Sigmoid colon (tissue), 7 donors: ENCODE results near the gene ENO2. TPM values are rescaled to one million over a fixed set of nuclear protein-coding genes. Genes with fewer than 3 reads are reported as not detected.
"Not testable (repeated sequence)": the region's sequence is repeated elsewhere in the genome, so short reads cannot be mapped to it uniquely, and the experiment has no call there.

Experiments used
- DNase-seq: peaks from one replicate; pipeline ENCODE4 v3.0.0-alpha.2; 2019
- H3K27ac ChIP-seq, 4 donors: fragments of 200-600 bp; sonication (generic); one replicate each; pipeline ENCODE4 v1.5.1; 2016 to 2019; ENCODE audit warnings: mild to moderate bottlenecking in 1 of 4
- H3K27me3 ChIP-seq, 3 donors: fragments of 200-600 bp; sonication (generic); one replicate each; pipeline ENCODE4 v1.5.1; 2019; ENCODE audit warnings: mild to moderate bottlenecking in 1 of 3
- H3K36me3 ChIP-seq, 4 donors: fragments of 200-600 bp; sonication (generic); one replicate each; pipeline ENCODE4 v1.5.1; 2016 to 2019
- H3K4me1 ChIP-seq, 4 donors: fragments of 200-600 bp; sonication (generic); one replicate each; pipeline ENCODE4 v1.5.1; 2017 to 2019
- H3K4me3 ChIP-seq, 4 donors: fragments of 200-600 bp; sonication (generic); one replicate each; pipeline ENCODE4 v1.5.1; 2017 to 2019; ENCODE audit warnings: mild to moderate bottlenecking in 2 of 4, moderate library complexity in 1 of 4
- H3K9me3 ChIP-seq, 4 donors: fragments of 200-600 bp in 3 of 4; sonication (generic) in 3 of 4; one replicate each; pipeline versions ENCODE4 v1.5.1 to v1.6.1; 2013 to 2019
- EP300 ChIP-seq, 4 donors: sonication (generic); formaldehyde crosslinking; IDR thresholded peaks; one replicate each; pipeline ENCODE4 v1.6.1; 2017; ENCODE audit warnings: antibody characterized with exemption in 4 of 4
- POLR2A ChIP-seq, 2 donors: fragments of 450-650 bp; IDR thresholded peaks; one replicate each; pipeline ENCODE4 v1.6.1; 2016; ENCODE audit warnings: antibody characterized with exemption in 2 of 2, mild to moderate bottlenecking in 2 of 2, moderate library complexity in 2 of 2
- POLR2AphosphoS5 ChIP-seq, 4 donors: sonication (generic); formaldehyde crosslinking; IDR thresholded peaks; one replicate each; pipeline ENCODE4 v1.6.1; 2017; ENCODE audit warnings: antibody characterized with exemption in 4 of 4
- WGBS, 2 donors: extraction: QIAGEN DNeasy Blood & Tissue Kit; methylation state at CpG; one replicate each; pipeline ENCODE4 v1.1.7; 2013; 5-methylcytosine and 5-hydroxymethylcytosine counted together
- intact Hi-C: fragments of 100-400 bp; cut with DNase I; formaldehyde crosslinking; loops from one replicate; pipeline ENCODE4 v1.15.1; 2023
- polyA plus RNA-seq, 3 donors: library from polyadenylated mRNA; stranded (reverse); fragments of 200-250 nt; gene quantifications; one replicate each; pipeline ENCODE4 v1.2.3, GENCODE V29; 2013
- total RNA-seq, 4 donors: library from RNA; depleted of rRNA; stranded (reverse); fragments of >200 nt; gene quantifications; one replicate each; pipeline ENCODE4 v1.1.0, GENCODE V29; 2016
- TF ChIP-seq, protein P1 (sequence below), 4 experiments: fragments of 450-650 bp in 3 of 4; fragments of 200-600 bp in 1 of 4; IDR thresholded peaks; one replicate each; pipeline ENCODE4 v1.5.1; 2016 to 2019; ENCODE audit warnings: antibody characterized with exemption in 4 of 4, mild to moderate bottlenecking in 3 of 4, moderate library complexity in 2 of 4
- donor health status: healthy with polysubstance abuse.
- donor health status: Bipolar disorder and iron deficiency.
- donor health status: healthy.

ENO2 gene
- total and polyA plus RNA-seq, 7 donors = 1.8 to 37.5 (median 26.3) TPM

DNA sequence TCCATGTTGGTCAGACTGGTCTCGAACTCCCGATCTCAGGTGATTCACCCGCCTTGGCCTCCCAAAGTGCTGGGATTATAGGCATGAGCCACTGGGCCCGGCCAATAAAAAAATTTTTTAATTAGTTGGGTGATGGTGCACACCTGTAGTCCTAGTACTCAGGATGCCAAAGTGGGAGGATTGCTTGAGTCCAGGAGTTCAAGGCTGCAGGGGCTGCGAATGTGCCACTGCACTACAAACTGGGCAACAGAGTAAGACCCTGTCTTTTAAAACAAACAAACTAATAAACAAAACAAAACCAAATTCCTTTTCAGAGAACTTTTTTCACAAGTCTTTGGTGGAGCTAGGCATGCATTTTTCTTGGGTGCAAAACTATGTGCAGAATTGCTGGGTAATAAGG is 31.1 kb upstream of the ENO2 start:
- H3K36me3 ChIP-seq = peaks cover 0 to 16% (median 2%) of the 10 kb centered on the region in 4 donors
- WGBS, 2 donors = 94 to 96% methylated on average over 5 of the region's 5 CpGs
- no peak overlapping the region for H3K4me3 ChIP-seq

GRCh38 chr12:6883683-6884082 is 30.7 kb upstream of the ENO2 start:
- H3K27me3 ChIP-seq = no peaks in the 10 kb centered on the region
- no peak for DNase-seq
- 89 to 95% methylated on average over 11 of the region's 11 CpGs for WGBS, 2 donors
- H3K36me3 ChIP-seq = peaks cover 0 to 16% (median 2%) of the 10 kb centered on the region in 4 donors
- no peaks in the 10 kb centered on the region for H3K4me1 ChIP-seq
- intact Hi-C loops = no loop called here
- H3K27ac ChIP-seq = no peak overlapping the region
- no peak for TF ChIP-seq POLR2A (IDR thresholded peaks at IDR 0.05)
- TF ChIP-seq POLR2AphosphoS5 (IDR thresholded peaks at IDR 0.05) = no peak
- no peak for TF ChIP-seq EP300 (IDR thresholded peaks at IDR 0.05)
- TF ChIP-seq, protein P1, sequence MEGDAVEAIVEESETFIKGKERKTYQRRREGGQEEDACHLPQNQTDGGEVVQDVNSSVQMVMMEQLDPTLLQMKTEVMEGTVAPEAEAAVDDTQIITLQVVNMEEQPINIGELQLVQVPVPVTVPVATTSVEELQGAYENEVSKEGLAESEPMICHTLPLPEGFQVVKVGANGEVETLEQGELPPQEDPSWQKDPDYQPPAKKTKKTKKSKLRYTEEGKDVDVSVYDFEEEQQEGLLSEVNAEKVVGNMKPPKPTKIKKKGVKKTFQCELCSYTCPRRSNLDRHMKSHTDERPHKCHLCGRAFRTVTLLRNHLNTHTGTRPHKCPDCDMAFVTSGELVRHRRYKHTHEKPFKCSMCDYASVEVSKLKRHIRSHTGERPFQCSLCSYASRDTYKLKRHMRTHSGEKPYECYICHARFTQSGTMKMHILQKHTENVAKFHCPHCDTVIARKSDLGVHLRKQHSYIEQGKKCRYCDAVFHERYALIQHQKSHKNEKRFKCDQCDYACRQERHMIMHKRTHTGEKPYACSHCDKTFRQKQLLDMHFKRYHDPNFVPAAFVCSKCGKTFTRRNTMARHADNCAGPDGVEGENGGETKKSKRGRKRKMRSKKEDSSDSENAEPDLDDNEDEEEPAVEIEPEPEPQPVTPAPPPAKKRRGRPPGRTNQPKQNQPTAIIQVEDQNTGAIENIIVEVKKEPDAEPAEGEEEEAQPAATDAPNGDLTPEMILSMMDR (IDR thresholded peaks at IDR 0.05) = no peak
- no peak overlapping the region for H3K4me3 ChIP-seq
- H3K9me3 ChIP-seq = no peaks in the 10 kb centered on the region

More for the DNA sequence above, 31.1 kb upstream of the ENO2 start:
- TF ChIP-seq, protein P1 (IDR thresholded peaks at IDR 0.05) = no peak
- no peak for TF ChIP-seq EP300 (IDR thresholded peaks at IDR 0.05)
- TF ChIP-seq POLR2A (IDR thresholded peaks at IDR 0.05) = no peak
- no peak for TF ChIP-seq POLR2AphosphoS5 (IDR thresholded peaks at IDR 0.05)
- Histone ChIP-seq H3K27ac (no peak overlapping the region), H3K4me1 (no peaks in the 10 kb centered on the region), H3K9me3 (no peaks in the 10 kb centered on the region), H3K27me3 (no peaks in the 10 kb centered on the region)
- DNase-seq = no peak
- intact Hi-C loops = no loop called here

GRCh38 chr12:6884539-6884938 is 29.8 kb upstream of the ENO2 start:
- H3K27me3 ChIP-seq = no peaks in the 10 kb centered on the region
- H3K36me3 ChIP-seq = peaks cover 0 to 16% (median 2%) of the 10 kb centered on the region in 4 donors
- no peaks in the 10 kb centered on the region for H3K4me1 ChIP-seq
- no peak for DNase-seq
- no peak overlapping the region for H3K4me3 ChIP-seq
- no peak for TF ChIP-seq POLR2A (IDR thresholded peaks at IDR 0.05)
- TF ChIP-seq, protein P1 (IDR thresholded peaks at IDR 0.05) = no peak
- TF ChIP-seq POLR2AphosphoS5 (IDR thresholded peaks at IDR 0.05) = no peak
- TF ChIP-seq EP300 (IDR thresholded peaks at IDR 0.05) = no peak
- intact Hi-C loops = no loop called here
- H3K27ac ChIP-seq = no peak overlapping the region
- WGBS, 2 donors = 86 to 88% methylated on average over 22 of the region's 22 CpGs
- H3K9me3 ChIP-seq = no peaks in the 10 kb centered on the region

DNA sequence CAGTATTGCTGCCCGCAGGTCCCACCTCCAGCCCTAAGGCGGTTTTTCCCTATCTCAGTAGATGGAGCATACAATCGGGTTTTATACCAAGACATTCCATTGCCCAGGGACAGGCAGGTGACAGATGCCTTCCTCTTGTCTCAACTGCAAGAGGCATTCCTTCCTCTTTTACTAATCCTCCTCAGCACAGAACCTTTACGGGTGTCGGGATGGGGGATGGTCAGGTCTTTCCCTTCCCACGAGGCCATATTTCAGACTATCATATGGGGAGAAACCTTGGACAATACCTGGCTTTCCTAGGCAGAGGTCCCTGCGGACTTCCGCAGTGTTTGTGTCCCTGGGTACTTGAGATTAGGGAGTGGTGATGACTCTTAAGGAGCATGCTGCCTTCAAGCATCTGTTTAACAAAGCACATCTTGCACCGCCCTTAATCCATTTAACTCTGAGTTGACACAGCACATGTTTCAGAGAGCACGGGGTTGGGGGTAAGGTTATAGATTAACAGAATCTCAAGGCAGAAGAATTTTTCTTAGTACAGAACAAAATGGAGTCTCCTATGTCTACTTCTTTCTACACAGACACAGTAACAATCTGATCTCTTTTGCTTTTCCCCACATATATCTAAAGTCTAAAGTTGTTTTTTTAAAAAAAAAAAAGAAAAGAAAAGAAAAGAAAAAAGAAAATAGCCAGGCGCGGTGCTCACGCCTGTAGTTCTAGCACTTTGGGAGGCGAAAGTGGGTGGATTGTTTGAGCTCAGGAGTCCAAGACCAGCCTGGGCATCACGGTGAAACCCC is 28.0 kb upstream of the ENO2 start:
- WGBS, 2 donors = 42 to 71% methylated on average over 12 of the region's 15 CpGs
- H3K27ac ChIP-seq, intact Hi-C loops, H3K4me3 ChIP-seq, DNase-seq, H3K4me1 ChIP-seq, H3K9me3 ChIP-seq, H3K27me3 ChIP-seq: not testable (repeated sequence)
- peaks cover 0 to 16% (median 2%) of the 10 kb centered on the region in 4 donors for H3K36me3 ChIP-seq

GRCh38 chr12:6887460-6887859 is 26.9 kb upstream of the ENO2 start:
- H3K9me3 ChIP-seq = no peaks in the 10 kb centered on the region
- no peak overlapping the region for H3K4me3 ChIP-seq
- peak; percentile 38 for DNase-seq
- no peaks in the 10 kb centered on the region for H3K27me3 ChIP-seq
- no peak for TF ChIP-seq EP300 (IDR thresholded peaks at IDR 0.05)
- TF ChIP-seq, protein P1 (IDR thresholded peaks at IDR 0.05) = no peak
- TF ChIP-seq POLR2A (IDR thresholded peaks at IDR 0.05) = no peak
- TF ChIP-seq POLR2AphosphoS5 (IDR thresholded peaks at IDR 0.05) = no peak
- peaks cover 0 to 13% (median 6%) of the 10 kb centered on the region in 4 donors for H3K4me1 ChIP-seq
- intact Hi-C loops = no loop called here
- peaks cover 0 to 16% (median 2%) of the 10 kb centered on the region in 4 donors for H3K36me3 ChIP-seq
- WGBS, 2 donors = 37 to 70% methylated on average over 8 of the region's 8 CpGs
- no peak overlapping the region for H3K27ac ChIP-seq
